ENCODE results near the gene ST3GAL5. TPM values are rescaled to one million over a fixed set of nuclear protein-coding genes. Genes with fewer than 3 reads are reported as not detected.

Gene ST3GAL5
- total RNA-seq, 1 donor from 2014 or later, result 20.0 TPM

GRCh38 chr2:85913884-85914881, 25.4 kb upstream of the ST3GAL5 start:
- peaks cover 27% of the 10 kb centered on the region for H3K4me1 Mint-ChIP-seq (ENCODE audit: low read depth)
- H3K4me3 Mint-ChIP-seq (ENCODE audit: unreplicated experiment), result no peak overlapping the region
- no peak overlapping the region for H3K27ac Mint-ChIP-seq (ENCODE audit: unreplicated experiment)
- DNase-seq (ENCODE audit: low spot score), result no peak
- H3K27me3 Mint-ChIP-seq (ENCODE audit: low read depth), result no peaks in the 10 kb centered on the region
- TF ChIP-seq CTCF (IDR thresholded peaks at IDR 0.05), result no peak
- no peaks in the 10 kb centered on the region for H3K9me3 Mint-ChIP-seq (ENCODE audit: low read depth)
- peaks cover 1% of the 10 kb centered on the region for H3K36me3 Mint-ChIP-seq (ENCODE audit: low read depth)

GRCh38 chr2:85911814-85912692, 23.3 kb upstream of the ST3GAL5 start:
- H3K4me1 Mint-ChIP-seq (ENCODE audit: low read depth), result peaks cover 35% of the 10 kb centered on the region
- DNase-seq (ENCODE audit: low spot score), result no peak
- peak overlapping the region; percentile 92 for H3K27ac Mint-ChIP-seq (ENCODE audit: unreplicated experiment)
- H3K36me3 Mint-ChIP-seq (ENCODE audit: low read depth), result no peaks in the 10 kb centered on the region
- H3K27me3 Mint-ChIP-seq (ENCODE audit: low read depth), result no peaks in the 10 kb centered on the region
- no peaks in the 10 kb centered on the region for H3K9me3 Mint-ChIP-seq (ENCODE audit: low read depth)
- no peak overlapping the region for H3K4me3 Mint-ChIP-seq (ENCODE audit: unreplicated experiment)
- TF ChIP-seq CTCF (IDR thresholded peaks at IDR 0.05), result no peak

- no peak overlapping the region for H3K27ac Mint-ChIP-seq (ENCODE audit: unreplicated experiment)
- no peak for TF ChIP-seq CTCF (IDR thresholded peaks at IDR 0.05)
- no peaks in the 10 kb centered on the region for H3K36me3 Mint-ChIP-seq (ENCODE audit: low read depth)
- H3K4me3 Mint-ChIP-seq (ENCODE audit: unreplicated experiment), result no peak overlapping the region
- no peak for DNase-seq (ENCODE audit: low spot score)
- no peaks in the 10 kb centered on the region for H3K27me3 Mint-ChIP-seq (ENCODE audit: low read depth)
- no peaks in the 10 kb centered on the region for H3K9me3 Mint-ChIP-seq (ENCODE audit: low read depth)
- peaks cover 35% of the 10 kb centered on the region for H3K4me1 Mint-ChIP-seq (ENCODE audit: low read depth)
Observed at GRCh38 chr2:85911097-85911496, 22.3 kb upstream of the ST3GAL5 start.

GRCh38 chr2:85909005-85909404, 20.2 kb upstream of the ST3GAL5 start:
- no peak for TF ChIP-seq CTCF (IDR thresholded peaks at IDR 0.05)
- Mint-ChIP-seq H3K36me3 (ENCODE audit: low read depth) (no peaks in the 10 kb centered on the region), H3K27ac (ENCODE audit: unreplicated experiment) (no peak overlapping the region), H3K27me3 (ENCODE audit: low read depth) (no peaks in the 10 kb centered on the region), H3K9me3 (ENCODE audit: low read depth) (no peaks in the 10 kb centered on the region), H3K4me3 (ENCODE audit: unreplicated experiment) (no peak overlapping the region), H3K4me1 (ENCODE audit: low read depth) (peaks cover 46% of the 10 kb centered on the region)
- no peak for DNase-seq (ENCODE audit: low spot score)

GRCh38 chr2:85908506-85908905, 19.7 kb upstream of the ST3GAL5 start:
- no peaks in the 10 kb centered on the region for H3K27me3 Mint-ChIP-seq (ENCODE audit: low read depth)
- DNase-seq (ENCODE audit: low spot score), result no peak
- TF ChIP-seq CTCF (IDR thresholded peaks at IDR 0.05), result no peak
- H3K9me3 Mint-ChIP-seq (ENCODE audit: low read depth), result no peaks in the 10 kb centered on the region
- H3K4me3 Mint-ChIP-seq (ENCODE audit: unreplicated experiment), result no peak overlapping the region
- no peak overlapping the region for H3K27ac Mint-ChIP-seq (ENCODE audit: unreplicated experiment)
- no peaks in the 10 kb centered on the region for H3K36me3 Mint-ChIP-seq (ENCODE audit: low read depth)
- H3K4me1 Mint-ChIP-seq (ENCODE audit: low read depth), result peaks cover 43% of the 10 kb centered on the region

Measured in chondrocyte (in vitro differentiated cells).